Osteocyte (in vitro differentiated cells): Measurements from ENCODE around the gene AIG1. TPM values are rescaled to one million over a fixed set of nuclear protein-coding genes. Genes with fewer than 3 reads are reported as not detected.

Experiments used
- DNase-seq: peaks from one replicate; pipeline ENCODE4 v3.0.0; 2021; ENCODE audit warnings: mixed read lengths; ENCODE audit not compliant: unreplicated experiment; ENCODE audit errors: extremely low spot score
- H3K27ac Mint-ChIP-seq: one replicate; pipeline ENCODE4 v1.8.0; 2021; ENCODE audit warnings: mild to moderate bottlenecking, mixed read lengths; ENCODE audit not compliant: unreplicated experiment
- H3K27me3 Mint-ChIP-seq: one replicate; pipeline ENCODE4 v1.8.0; 2021; ENCODE audit warnings: mixed read lengths; ENCODE audit not compliant: unreplicated experiment
- H3K36me3 Mint-ChIP-seq: one replicate; pipeline ENCODE4 v1.8.0; 2021; ENCODE audit warnings: mixed read lengths; ENCODE audit not compliant: unreplicated experiment
- H3K4me1 Mint-ChIP-seq: one replicate; pipeline ENCODE4 v1.8.0; 2021; ENCODE audit warnings: mixed read lengths; ENCODE audit not compliant: unreplicated experiment
- H3K4me3 Mint-ChIP-seq: one replicate; pipeline ENCODE4 v1.8.0; 2021; ENCODE audit warnings: mild to moderate bottlenecking, moderate library complexity, mixed read lengths; ENCODE audit not compliant: unreplicated experiment
- H3K9me3 Mint-ChIP-seq: one replicate; pipeline ENCODE4 v1.8.0; 2021; ENCODE audit warnings: mixed read lengths; ENCODE audit not compliant: unreplicated experiment
- CTCF ChIP-seq: fragments of 200-600 bp; sonication (generic); IDR thresholded peaks from 2 replicates; pipeline ENCODE4 v1.5.0; 2021; ENCODE audit warnings: antibody characterized with exemption, mild to moderate bottlenecking, moderate library complexity
- total RNA-seq: library from RNA; stranded (reverse); gene quantifications from 2 replicates; pipeline ENCODE4 v1.2.1, GENCODE V29; 2021

AIG1 gene
- total RNA-seq, 1 donor from 2014 or later, result 40.5 TPM

- Mint-ChIP-seq H3K27me3 (no peaks in the 10 kb centered on the region), H3K9me3 (no peaks in the 10 kb centered on the region), H3K4me1 (peaks cover 10% of the 10 kb centered on the region), H3K4me3 (no peak overlapping the region), H3K36me3 (peaks cover 15% of the 10 kb centered on the region), H3K27ac (no peak overlapping the region)
- TF ChIP-seq CTCF, result no peak
- DNase-seq, result no peak
These were observed 163.2 kb downstream of the AIG1 start for GRCh38 chr6:143223895-143224294.

DNA sequence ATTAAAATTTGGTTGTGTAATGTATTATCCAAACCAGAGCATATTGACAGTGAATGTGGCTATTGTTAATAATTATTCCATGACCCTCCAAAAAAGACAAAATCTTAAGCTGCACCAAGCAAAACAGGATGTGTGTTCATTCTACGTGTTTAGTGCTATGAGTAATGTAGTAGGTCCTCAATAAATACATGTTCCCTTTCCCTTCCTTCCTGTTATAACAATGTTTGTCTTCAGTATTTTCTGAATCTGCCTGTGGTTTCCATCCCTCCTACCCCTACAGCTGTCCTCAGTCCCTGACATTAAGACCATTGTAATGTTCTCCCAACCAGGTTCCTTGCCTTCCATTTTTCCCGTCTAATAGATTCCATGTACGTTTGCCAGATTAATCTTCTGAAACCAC lies 163.8 kb downstream of the AIG1 start:
- H3K27me3 Mint-ChIP-seq, result no peaks in the 10 kb centered on the region
- H3K36me3 Mint-ChIP-seq, result peaks cover 17% of the 10 kb centered on the region
- DNase-seq, result no peak
- no peaks in the 10 kb centered on the region for H3K9me3 Mint-ChIP-seq
- TF ChIP-seq CTCF, result no peak
- H3K27ac Mint-ChIP-seq, result no peak overlapping the region
- no peak overlapping the region for H3K4me3 Mint-ChIP-seq
- H3K4me1 Mint-ChIP-seq, result peaks cover 10% of the 10 kb centered on the region

DNA sequence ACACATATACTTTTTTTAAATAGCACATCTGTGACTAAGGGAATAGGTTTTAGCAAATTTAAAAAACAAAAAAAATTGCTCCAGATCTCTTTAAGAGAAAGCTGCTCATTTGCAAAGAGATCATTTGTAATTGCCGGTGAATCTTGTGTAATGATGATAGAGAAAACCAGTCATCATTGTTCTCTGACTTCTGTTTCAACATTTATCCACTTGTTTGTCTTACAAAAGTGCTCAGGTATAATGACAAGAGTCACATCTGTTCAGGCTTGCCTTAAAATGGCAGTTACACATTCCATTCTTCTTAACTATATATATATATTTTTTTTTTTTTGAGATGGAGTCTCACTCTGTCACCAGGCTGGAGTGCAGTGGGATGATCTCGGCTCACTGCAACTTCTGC lies 165.2 kb downstream of the AIG1 start:
- H3K9me3 Mint-ChIP-seq, result no peaks in the 10 kb centered on the region
- H3K27me3 Mint-ChIP-seq, result no peaks in the 10 kb centered on the region
- TF ChIP-seq CTCF, result no peak
- H3K4me1 Mint-ChIP-seq, result peaks cover 10% of the 10 kb centered on the region
- H3K27ac Mint-ChIP-seq, result no peak overlapping the region
- H3K36me3 Mint-ChIP-seq, result peaks cover 13% of the 10 kb centered on the region
- H3K4me3 Mint-ChIP-seq, result no peak overlapping the region
- no peak for DNase-seq

DNA sequence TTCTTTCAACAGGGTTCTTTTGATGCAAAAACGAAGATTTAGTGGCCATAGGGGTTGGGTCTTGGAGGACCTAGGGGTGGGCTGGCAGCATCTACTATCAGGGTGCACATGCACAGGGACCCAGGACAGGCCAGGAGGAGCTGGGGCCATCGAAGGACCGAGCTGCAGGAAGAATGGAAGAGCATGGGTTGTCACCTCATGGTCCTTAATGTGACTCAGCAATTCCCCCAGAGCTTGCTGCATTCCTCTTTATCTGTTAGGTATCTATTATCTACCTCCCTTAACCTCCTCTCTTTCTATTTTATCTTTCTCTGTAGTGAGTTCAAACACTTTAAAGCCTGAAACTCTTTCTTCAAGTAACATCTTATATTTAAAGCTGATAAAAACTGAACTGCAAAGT lies 167.0 kb downstream of the AIG1 start:
- H3K27me3 Mint-ChIP-seq, result no peaks in the 10 kb centered on the region
- H3K9me3 Mint-ChIP-seq, result no peaks in the 10 kb centered on the region
- no peak for TF ChIP-seq CTCF
- DNase-seq, result no peak
- H3K27ac Mint-ChIP-seq, result no peak overlapping the region
- peaks cover 7% of the 10 kb centered on the region for H3K4me1 Mint-ChIP-seq
- H3K4me3 Mint-ChIP-seq, result no peak overlapping the region
- peaks cover 13% of the 10 kb centered on the region for H3K36me3 Mint-ChIP-seq

GRCh38 chr6:143229400-143229799 lies 168.7 kb downstream of the AIG1 start:
- Mint-ChIP-seq H3K4me1 (no peaks in the 10 kb centered on the region), H3K9me3 (no peaks in the 10 kb centered on the region), H3K36me3 (peaks cover 13% of the 10 kb centered on the region), H3K4me3 (no peak overlapping the region), H3K27ac (no peak overlapping the region), H3K27me3 (no peaks in the 10 kb centered on the region)
- DNase-seq, result no peak
- TF ChIP-seq CTCF, result no peak
